ENCODE results near the gene EPHB2. TPM values are rescaled to one million over a fixed set of nuclear protein-coding genes. Genes with fewer than 3 reads are reported as not detected.

Gene EPHB2
- total RNA-seq, 2 experiments from 2014 or later, result 0.07 to 0.17 TPM

DNA sequence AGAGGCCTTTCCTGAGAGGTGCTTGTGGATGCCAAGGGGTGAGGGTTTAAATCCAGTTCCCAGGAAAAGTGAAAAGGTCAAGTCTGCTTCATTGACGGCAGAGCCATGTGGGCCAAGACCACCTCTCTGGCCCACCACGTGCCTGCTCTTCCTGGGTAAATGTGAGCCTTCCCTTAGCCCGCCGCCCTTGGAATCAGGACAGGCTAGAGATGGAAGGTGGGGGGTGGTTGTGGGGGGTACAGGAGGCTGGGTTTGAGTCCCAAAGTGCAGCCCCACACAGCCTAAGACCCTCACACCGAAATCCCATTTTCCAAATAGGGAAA is 104.4 kb downstream of the EPHB2 start:
- Mint-ChIP-seq H3K36me3 (no peaks in the 10 kb centered on the region), H3K4me3 (no peak overlapping the region), H3K4me1 (ENCODE audit: low read depth) (no peaks in the 10 kb centered on the region), H3K9me3 (no peaks in the 10 kb centered on the region), H3K27me3 (no peaks in the 10 kb centered on the region), H3K27ac (no peak overlapping the region)
- ChIA-PET CTCF (no interaction called here), POLR2A (no interaction called here)
- intact Hi-C loops (cut with micrococcal nuclease), result no loop called here
- DNase-seq, result no peak

DNA sequence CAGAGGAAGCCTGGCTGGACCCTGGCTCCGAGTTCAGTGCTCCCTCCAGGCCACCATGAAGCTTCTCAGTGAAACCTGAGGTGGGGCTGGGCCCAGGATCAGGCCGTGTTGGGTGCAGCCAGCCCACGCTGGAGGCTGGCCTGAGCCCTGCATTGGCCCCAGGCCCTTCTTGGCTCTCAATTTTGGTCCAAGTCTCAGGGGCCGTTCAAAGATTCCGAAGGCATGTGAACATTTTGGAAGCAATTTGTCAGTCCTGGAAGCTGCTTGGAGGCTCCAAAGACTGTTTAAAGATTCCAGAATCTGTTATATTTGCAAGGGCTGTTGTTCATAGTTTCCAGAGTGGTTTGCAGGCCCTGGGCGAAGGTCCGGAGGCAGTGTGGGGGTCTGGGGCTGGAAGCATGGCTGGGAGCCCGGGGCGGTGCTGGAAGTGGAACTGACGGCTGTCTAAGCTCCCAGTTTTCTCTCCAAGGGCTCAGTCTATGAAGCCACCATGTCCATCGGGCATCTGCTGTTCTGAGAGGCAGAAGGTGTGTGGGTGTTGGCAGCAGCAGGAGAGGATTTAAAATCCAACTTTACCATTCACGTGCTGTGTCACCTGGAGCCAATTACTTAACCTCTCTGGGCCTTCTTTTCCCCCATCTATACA is 104.9 kb downstream of the EPHB2 start:
- Mint-ChIP-seq H3K36me3 (no peaks in the 10 kb centered on the region), H3K27ac (no peak overlapping the region), H3K9me3 (no peaks in the 10 kb centered on the region), H3K27me3 (no peaks in the 10 kb centered on the region), H3K4me1 (ENCODE audit: low read depth) (no peaks in the 10 kb centered on the region), H3K4me3 (no peak overlapping the region)
- DNase-seq, result no peak
- ChIA-PET POLR2A (no interaction called here), CTCF (no interaction called here)
- intact Hi-C loops (cut with micrococcal nuclease), result no loop called here

DNA sequence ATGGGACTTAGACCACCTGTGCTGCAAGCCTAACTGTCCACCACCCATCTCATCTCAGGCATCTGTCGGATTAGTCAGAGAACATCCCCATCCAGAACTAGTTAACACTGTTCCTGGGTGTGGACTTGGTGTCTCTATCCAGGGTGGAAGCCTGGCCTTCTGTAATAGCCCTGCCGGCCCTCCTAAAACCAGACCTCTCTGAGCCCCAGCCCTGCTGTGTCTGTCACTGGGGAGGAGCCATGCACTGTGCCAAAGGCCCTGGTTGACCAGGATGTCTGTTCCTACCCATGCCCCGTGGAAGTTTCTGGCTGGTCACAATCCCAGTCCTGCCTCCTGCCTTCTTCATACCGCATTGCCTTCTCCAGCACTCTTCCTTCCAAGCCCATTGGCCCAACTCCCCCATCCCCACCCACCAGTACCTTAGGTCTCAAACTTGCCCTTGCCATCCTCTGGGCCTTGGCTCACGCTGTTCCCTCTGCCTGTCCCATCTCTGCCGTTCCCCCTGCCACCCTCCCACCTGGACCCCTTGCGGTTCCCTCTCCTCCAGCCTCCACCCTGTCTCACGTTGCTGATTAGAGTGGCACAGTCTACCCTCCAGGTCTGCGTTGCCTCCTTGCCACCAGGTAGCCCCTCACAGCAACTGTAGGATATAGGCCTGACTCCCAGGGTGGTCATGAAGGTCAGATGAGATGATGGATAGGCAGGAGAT is 105.6 kb downstream of the EPHB2 start:
- no peaks in the 10 kb centered on the region for H3K9me3 Mint-ChIP-seq
- intact Hi-C loops (cut with micrococcal nuclease), result no loop called here
- no peaks in the 10 kb centered on the region for H3K4me1 Mint-ChIP-seq (ENCODE audit: low read depth)
- ChIA-PET CTCF (no interaction called here), POLR2A (no interaction called here)
- no peaks in the 10 kb centered on the region for H3K27me3 Mint-ChIP-seq
- no peak overlapping the region for H3K27ac Mint-ChIP-seq
- no peak overlapping the region for H3K4me3 Mint-ChIP-seq
- no peak for DNase-seq
- H3K36me3 Mint-ChIP-seq, result no peaks in the 10 kb centered on the region

DNA sequence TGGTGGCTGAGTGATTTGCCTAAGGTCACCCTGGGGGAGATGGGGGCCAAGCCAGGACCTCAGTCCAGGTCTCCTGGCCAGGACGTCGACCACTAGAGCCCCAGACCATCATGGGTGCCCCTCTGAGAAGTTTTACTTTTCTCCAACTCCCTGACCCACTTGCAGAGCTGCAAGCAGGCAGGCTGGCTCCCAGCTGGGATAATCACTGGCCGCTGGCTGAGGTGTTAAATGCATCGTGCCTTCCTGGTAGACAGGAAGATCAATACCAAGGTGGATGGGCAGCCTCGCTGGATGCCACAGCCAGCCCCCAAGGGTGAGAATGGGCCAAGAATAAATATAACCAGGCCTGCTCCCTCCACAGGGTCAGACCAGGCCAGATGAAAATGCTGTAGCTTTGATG is 106.2 kb downstream of the EPHB2 start:
- intact Hi-C loops (cut with micrococcal nuclease), result no loop called here
- no peak overlapping the region for H3K27ac Mint-ChIP-seq
- no peaks in the 10 kb centered on the region for H3K36me3 Mint-ChIP-seq
- no peak for DNase-seq
- H3K4me3 Mint-ChIP-seq, result no peak overlapping the region
- no peaks in the 10 kb centered on the region for H3K27me3 Mint-ChIP-seq
- CTCF ChIA-PET, result no interaction called here
- no peaks in the 10 kb centered on the region for H3K9me3 Mint-ChIP-seq
- no peaks in the 10 kb centered on the region for H3K4me1 Mint-ChIP-seq (ENCODE audit: low read depth)
- POLR2A ChIA-PET, result no interaction called here

DNA sequence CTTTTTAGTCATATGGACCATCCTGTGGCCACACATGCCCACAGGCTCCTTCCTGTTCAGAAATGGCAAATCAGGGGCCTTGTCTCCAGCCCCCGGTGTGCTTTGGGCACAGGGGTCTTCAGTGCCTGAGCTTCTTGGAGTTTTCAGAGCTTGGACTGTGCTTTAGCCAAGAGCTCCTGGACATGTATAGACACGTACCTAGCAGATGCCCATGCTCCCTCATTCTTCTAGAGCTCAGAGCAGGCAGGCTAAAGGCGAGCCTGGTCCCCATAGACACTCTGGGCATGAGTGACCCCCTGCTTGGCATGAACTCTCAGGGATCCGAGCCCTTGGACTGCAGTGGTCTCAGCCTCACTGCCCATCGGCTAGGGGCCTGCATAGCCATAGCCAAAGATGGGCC is 106.8 kb downstream of the EPHB2 start:
- Mint-ChIP-seq H3K4me1 (ENCODE audit: low read depth) (no peaks in the 10 kb centered on the region), H3K9me3 (no peaks in the 10 kb centered on the region), H3K27ac (no peak overlapping the region), H3K27me3 (no peaks in the 10 kb centered on the region), H3K36me3 (no peaks in the 10 kb centered on the region), H3K4me3 (no peak overlapping the region)
- POLR2A ChIA-PET, result no interaction called here
- intact Hi-C loops (cut with micrococcal nuclease), result no loop called here
- CTCF ChIA-PET, result no interaction called here
- no peak for DNase-seq

DNA sequence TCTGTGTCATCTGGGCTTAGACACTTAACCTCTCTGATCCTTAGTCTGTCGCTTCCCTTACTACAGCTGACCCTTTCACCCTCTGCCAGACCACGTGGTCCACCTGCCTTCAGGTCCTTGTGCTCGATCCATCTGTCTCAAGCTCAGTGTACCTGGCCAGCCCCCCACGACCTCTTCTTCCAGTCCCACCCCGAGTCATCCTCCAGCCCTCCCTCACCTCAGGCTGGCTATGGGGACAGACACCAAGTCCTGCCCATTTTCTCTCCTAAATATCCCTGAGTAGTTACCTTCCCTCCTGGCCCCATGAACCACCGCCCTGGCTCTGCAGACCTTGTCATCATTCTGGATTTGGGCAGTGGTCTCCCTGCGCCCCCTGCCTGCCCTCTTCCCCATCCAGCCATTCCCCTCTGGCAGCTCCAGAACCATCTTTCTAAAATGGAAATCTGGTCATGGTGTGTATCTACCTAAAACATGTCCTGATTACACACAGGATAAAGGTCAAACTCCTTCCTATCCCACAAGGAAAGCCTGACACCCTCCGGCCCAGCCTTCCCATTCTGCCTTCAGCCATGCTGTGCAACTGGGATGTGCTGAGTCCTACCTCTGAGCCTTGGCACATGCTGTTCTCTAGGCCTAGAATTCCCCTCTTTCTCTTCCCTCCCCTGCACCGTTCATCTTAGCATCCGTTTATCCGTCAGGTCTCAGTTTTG is 107.6 kb downstream of the EPHB2 start:
- DNase-seq, result no peak
- intact Hi-C loops (cut with micrococcal nuclease), result no loop called here
- no peaks in the 10 kb centered on the region for H3K9me3 Mint-ChIP-seq
- no peaks in the 10 kb centered on the region for H3K4me1 Mint-ChIP-seq (ENCODE audit: low read depth)
- no peak overlapping the region for H3K27ac Mint-ChIP-seq
- H3K36me3 Mint-ChIP-seq, result no peaks in the 10 kb centered on the region
- no peak overlapping the region for H3K4me3 Mint-ChIP-seq
- H3K27me3 Mint-ChIP-seq, result no peaks in the 10 kb centered on the region
- ChIA-PET POLR2A (no interaction called here), CTCF (no interaction called here)

DNA sequence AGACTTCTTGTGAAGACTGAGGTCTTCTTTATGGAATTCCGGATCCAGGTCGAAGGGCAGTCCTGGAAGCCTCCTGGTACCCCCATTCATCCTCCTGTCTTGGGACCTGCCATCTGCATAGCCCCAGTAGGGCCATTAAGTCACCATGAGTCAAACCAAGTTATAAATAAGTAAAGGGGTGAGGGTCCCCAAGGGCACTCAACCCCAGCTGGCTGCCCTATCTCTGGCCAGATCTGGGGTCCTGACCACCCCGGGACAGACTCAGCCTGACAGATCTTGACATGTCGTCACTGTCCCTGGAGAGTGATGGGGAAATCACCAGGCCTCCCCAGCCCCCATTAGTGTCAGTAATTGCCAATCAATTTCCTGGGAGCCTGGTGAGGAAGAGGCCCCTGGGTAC is 108.7 kb downstream of the EPHB2 start:
- CTCF ChIA-PET, result interaction anchor here (0.6 kb wide), 1 partner anchor 175 kb away, joined by 3 read pairs; no protein-coding TSS in a partner anchor
- no peak overlapping the region for H3K27ac Mint-ChIP-seq
- no peaks in the 10 kb centered on the region for H3K36me3 Mint-ChIP-seq

DNA sequence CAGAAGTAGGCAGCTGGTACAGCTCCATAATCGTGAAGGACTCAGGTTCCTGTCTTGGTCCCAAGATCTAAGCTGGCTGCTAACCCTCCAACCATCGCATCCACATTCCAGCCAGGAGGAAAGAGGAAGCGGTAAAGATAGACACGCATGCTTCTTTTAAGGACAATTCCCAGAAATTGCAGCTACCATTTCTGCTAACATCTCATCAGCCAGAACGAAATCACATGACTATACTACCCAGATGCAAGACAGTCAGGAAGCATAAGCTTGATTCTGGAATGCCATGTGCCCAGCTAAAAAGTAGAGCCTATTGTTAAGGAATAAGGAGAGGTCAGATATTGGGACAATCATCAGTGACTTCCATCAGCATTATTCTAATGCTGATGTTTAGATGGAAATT is 110.4 kb downstream of the EPHB2 start:
- CTCF ChIA-PET, result no interaction called here

More for the DNA sequence above, 108.7 kb downstream of the EPHB2 start:
- Mint-ChIP-seq H3K9me3 (no peaks in the 10 kb centered on the region), H3K4me1 (ENCODE audit: low read depth) (no peaks in the 10 kb centered on the region), H3K4me3 (no peak overlapping the region), H3K27me3 (no peaks in the 10 kb centered on the region)
- no peak for DNase-seq
- POLR2A ChIA-PET, result no interaction called here
- intact Hi-C loops (cut with micrococcal nuclease), result no loop called here

DNA sequence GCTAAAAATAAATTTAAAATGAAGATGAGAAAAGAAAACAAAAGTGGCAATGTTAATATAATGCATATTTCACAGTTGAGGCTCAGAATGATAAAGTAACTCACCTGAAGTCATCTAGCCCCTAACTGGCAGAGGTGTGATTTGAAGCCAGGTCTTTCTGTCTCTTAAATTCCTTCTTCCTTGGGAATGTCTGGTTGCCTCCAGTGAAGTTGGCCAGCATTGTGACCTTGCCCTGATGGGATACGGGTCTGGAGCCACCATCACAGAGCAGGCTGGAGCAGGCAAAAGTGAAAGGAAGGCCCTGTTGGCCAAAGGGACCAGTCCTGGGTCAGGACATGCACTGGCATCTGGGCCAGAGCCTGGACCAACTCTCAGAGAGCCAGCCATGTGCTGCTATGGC is 111.7 kb downstream of the EPHB2 start:
- Mint-ChIP-seq H3K9me3 (no peaks in the 10 kb centered on the region), H3K4me3 (no peak overlapping the region), H3K27me3 (peaks cover 2% of the 10 kb centered on the region), H3K36me3 (no peaks in the 10 kb centered on the region), H3K4me1 (ENCODE audit: low read depth) (no peaks in the 10 kb centered on the region), H3K27ac (no peak overlapping the region)
- ChIA-PET POLR2A (no interaction called here), CTCF (no interaction called here)
- no peak for DNase-seq
- intact Hi-C loops (cut with micrococcal nuclease), result no loop called here

More for the DNA sequence above, 110.4 kb downstream of the EPHB2 start:
- intact Hi-C loops (cut with micrococcal nuclease), result no loop called here
- DNase-seq, result no peak
- Mint-ChIP-seq H3K9me3 (no peaks in the 10 kb centered on the region), H3K27me3 (no peaks in the 10 kb centered on the region), H3K27ac (no peak overlapping the region), H3K4me3 (no peak overlapping the region), H3K36me3 (no peaks in the 10 kb centered on the region), H3K4me1 (ENCODE audit: low read depth) (no peaks in the 10 kb centered on the region)
- POLR2A ChIA-PET, result no interaction called here

DNA sequence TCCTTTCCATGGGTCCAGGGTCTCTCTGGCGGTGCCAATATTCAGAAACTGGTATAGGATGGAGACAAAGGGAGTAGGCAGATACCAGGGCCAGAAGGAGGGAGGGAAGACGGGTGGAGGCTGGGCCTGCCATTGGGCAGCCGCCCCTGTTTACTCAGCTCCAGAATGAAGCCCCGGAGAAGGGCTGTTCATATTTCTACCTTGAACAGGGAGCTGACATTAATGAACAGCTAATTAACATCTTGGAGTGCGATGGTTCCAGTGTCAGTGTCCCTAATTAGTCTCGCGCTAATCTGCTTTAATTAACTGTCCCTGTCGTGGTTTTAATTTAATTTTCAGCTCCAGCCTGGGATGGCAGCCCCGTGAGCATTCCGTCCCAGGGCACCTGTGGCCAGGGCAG is 113.8 kb downstream of the EPHB2 start:
- Mint-ChIP-seq H3K27ac (no peak overlapping the region), H3K9me3 (no peaks in the 10 kb centered on the region), H3K36me3 (no peaks in the 10 kb centered on the region), H3K27me3 (peaks cover 2% of the 10 kb centered on the region), H3K4me3 (no peak overlapping the region), H3K4me1 (ENCODE audit: low read depth) (no peaks in the 10 kb centered on the region)
- intact Hi-C loops (cut with micrococcal nuclease), result no loop called here
- ChIA-PET CTCF (interaction anchor here (0.9 kb wide), 1 partner anchor 120 kb away, joined by 3 read pairs; no protein-coding TSS in a partner anchor), POLR2A (no interaction called here)
- no peak for DNase-seq

DNA sequence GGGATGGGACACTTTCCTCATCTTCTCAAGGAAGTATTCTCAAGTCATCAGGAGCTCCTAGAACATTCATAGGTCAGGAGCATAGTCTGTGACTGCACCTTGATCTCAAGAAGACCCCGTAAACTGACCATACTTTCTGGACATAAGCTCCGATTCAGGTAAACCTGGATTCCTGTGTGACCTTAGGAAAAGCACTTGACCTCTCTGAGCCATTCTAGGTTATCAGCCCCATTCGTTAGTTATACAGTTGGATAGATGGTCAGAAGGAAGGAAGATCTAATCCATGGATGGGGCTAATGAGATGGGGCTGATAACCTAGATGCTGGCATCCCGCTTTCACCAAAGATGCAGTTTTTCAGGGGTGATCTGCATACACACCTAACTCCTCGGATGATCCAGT is 114.3 kb downstream of the EPHB2 start:
- Mint-ChIP-seq H3K27me3 (peaks cover 2% of the 10 kb centered on the region), H3K4me3 (no peak overlapping the region), H3K36me3 (no peaks in the 10 kb centered on the region), H3K9me3 (no peaks in the 10 kb centered on the region), H3K27ac (no peak overlapping the region), H3K4me1 (ENCODE audit: low read depth) (no peaks in the 10 kb centered on the region)
- no peak for DNase-seq
- intact Hi-C loops (cut with micrococcal nuclease), result no loop called here
- POLR2A ChIA-PET, result no interaction called here
- CTCF ChIA-PET, result no interaction called here

DNA sequence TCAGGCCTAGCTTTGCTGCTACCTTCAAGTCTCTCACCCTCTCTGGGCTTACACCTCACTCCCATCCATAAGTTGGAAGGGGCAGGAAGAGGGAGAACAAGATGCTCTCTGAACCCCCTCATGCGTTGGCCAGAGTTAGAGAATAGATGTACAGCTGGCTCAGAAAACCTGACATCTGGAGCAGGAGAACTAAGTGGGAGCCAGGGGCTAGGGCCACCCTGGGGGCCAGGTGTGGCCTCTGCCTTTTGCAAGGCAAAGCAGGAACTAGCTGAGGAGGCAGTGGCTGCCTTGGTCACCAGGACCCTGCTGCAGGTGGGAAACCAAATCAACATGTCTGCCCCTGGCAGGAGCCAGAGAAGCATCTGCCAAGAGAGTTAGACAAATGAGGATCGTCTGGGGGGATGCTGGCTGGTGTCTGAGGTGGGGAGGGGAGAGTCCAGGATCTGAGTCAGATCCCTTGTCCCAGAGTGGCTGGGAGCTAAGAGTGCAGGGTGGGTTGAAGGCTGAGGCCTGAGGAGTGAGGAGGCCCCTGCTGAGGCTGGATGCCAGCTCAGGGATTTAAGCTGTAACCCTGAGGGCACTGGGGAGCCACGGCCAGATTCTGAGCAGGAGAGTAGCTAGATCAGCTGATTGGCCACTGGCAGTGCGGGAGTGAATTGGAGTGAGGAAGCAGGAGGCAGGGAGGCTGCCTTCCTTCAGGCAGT is 115.0 kb downstream of the EPHB2 start:
- Mint-ChIP-seq H3K9me3 (no peaks in the 10 kb centered on the region), H3K27me3 (peaks cover 2% of the 10 kb centered on the region), H3K27ac (no peak overlapping the region), H3K4me3 (no peak overlapping the region), H3K4me1 (ENCODE audit: low read depth) (no peaks in the 10 kb centered on the region), H3K36me3 (no peaks in the 10 kb centered on the region)
- ChIA-PET CTCF (no interaction called here), POLR2A (no interaction called here)
- DNase-seq, result no peak
- intact Hi-C loops (cut with micrococcal nuclease), result no loop called here
